NB4 (cell line): Measurements from ENCODE around the gene CEBPZOS.

Experiments used
- DNase-seq: peaks from one replicate; pipeline ENCODE4 v3.0.0; 2010; ENCODE audit warnings: low read depth
- H3K4me3 ChIP-seq: one replicate; pipeline ENCODE4 v1.5.1; 2011; ENCODE audit warnings: mild to moderate bottlenecking, low read depth, low read length, moderate library complexity
- MYC ChIP-seq: IDR thresholded peaks from 2 replicates; pipeline ENCODE4 v1.6.1; 2011; ENCODE audit warnings: low read depth, low read length
- POLR2A ChIP-seq: IDR thresholded peaks from 2 replicates; pipeline ENCODE4 v1.6.1; 2011; ENCODE audit warnings: mild to moderate bottlenecking; ENCODE audit not compliant: insufficient read length; ENCODE audit errors: extremely low read depth
- TF ChIP-seq, protein P1 (sequence below): IDR thresholded peaks from 2 replicates; pipeline ENCODE4 v1.6.1; 2011; ENCODE audit warnings: low read depth, low read length
- TF ChIP-seq, protein P2 (sequence below): IDR thresholded peaks from one replicate; pipeline ENCODE4 v1.5.1; 2012; ENCODE audit warnings: low read depth, low read length

CEBPZOS gene

DNA sequence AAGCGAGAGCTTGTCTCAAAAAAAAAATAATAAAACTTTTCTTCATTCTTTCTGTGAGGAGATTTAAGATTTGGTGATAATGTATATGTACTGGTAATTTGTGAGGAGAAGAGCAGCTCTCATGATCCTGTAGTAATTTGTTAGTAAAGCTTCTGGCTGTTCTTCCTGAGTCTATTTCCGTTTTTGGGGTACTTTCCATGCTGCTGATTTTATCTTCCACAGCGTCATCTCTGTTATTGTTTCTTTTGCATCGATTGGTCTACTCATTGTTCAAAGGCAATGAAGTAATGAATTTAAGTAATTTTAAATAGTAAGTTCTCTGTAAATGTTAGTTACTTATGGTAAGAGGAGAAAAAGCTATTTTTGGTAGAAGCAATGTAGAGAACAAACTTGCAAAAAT is 47.1 kb downstream of the CEBPZOS start:
- DNase-seq = no peak
- no peak overlapping the region for H3K4me3 ChIP-seq
- TF ChIP-seq, protein P1, sequence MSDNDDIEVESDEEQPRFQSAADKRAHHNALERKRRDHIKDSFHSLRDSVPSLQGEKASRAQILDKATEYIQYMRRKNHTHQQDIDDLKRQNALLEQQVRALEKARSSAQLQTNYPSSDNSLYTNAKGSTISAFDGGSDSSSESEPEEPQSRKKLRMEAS = no peak
- TF ChIP-seq, protein P2, sequence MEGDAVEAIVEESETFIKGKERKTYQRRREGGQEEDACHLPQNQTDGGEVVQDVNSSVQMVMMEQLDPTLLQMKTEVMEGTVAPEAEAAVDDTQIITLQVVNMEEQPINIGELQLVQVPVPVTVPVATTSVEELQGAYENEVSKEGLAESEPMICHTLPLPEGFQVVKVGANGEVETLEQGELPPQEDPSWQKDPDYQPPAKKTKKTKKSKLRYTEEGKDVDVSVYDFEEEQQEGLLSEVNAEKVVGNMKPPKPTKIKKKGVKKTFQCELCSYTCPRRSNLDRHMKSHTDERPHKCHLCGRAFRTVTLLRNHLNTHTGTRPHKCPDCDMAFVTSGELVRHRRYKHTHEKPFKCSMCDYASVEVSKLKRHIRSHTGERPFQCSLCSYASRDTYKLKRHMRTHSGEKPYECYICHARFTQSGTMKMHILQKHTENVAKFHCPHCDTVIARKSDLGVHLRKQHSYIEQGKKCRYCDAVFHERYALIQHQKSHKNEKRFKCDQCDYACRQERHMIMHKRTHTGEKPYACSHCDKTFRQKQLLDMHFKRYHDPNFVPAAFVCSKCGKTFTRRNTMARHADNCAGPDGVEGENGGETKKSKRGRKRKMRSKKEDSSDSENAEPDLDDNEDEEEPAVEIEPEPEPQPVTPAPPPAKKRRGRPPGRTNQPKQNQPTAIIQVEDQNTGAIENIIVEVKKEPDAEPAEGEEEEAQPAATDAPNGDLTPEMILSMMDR = no peak
- TF ChIP-seq POLR2A (no peak), MYC (no peak)

DNA sequence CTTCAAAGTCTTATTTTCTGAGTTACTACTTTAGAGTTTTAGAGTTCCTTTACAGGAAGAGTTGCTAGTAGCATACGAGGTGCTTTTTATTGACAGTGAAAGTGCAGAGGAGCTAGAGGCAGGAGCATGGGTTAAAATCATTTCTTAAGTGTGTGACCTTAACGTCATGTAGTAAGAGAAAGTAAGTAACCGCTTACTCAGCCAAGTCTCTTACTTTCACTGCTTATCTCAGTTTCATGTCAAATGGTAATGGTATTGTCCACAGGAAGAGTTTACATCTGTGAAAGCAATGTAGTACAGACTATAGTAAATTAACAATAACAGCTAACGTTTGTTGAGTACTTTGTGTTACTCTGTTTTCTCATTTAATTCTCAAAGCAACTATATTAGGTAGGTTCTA is 47.7 kb downstream of the CEBPZOS start:
- no peak for TF ChIP-seq POLR2A
- TF ChIP-seq, protein P2 = no peak
- TF ChIP-seq MYC = no peak
- no peak overlapping the region for H3K4me3 ChIP-seq
- no peak for DNase-seq

DNA sequence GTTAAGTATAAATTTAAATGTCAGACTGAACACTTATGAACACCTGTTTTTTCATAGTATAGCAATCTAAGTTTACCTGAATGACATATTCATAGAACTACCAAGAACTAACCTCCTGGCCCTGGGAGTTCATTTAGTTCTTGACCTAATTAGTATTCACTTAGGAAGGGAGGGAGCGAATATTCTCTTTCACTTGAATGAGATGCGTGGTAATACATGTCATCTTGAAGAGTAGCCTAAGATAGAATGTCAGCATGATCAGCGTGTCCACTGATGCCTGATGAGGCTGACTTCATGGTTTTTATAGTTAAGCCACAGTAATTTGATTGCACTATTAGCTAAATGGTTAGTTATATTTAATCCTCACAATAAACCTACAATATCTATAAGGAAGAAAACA is 48.5 kb downstream of the CEBPZOS start:
- H3K4me3 ChIP-seq = no peak overlapping the region
- no peak for DNase-seq
- TF ChIP-seq, protein P1 = no peak
- TF ChIP-seq, protein P2 = no peak
- TF ChIP-seq MYC (no peak), POLR2A (no peak)

- H3K4me3 ChIP-seq = no peak overlapping the region
- DNase-seq = no peak
- TF ChIP-seq, protein P1 = no peak
- TF ChIP-seq MYC (no peak), POLR2A (no peak)
- TF ChIP-seq, protein P2 = no peak
These were observed 49.9 kb downstream of the CEBPZOS start for GRCh38 chr2:37246205-37246604.

GRCh38 chr2:37250869-37251740 is 54.8 kb downstream of the CEBPZOS start:
- no peak for DNase-seq
- TF ChIP-seq, protein P1 = no peak
- TF ChIP-seq MYC (no peak), POLR2A (no peak)
- TF ChIP-seq, protein P2 = no peak

More at GRCh38 chr2:37250869-37251740, 54.8 kb downstream of the CEBPZOS start:
- no peak overlapping the region for H3K4me3 ChIP-seq
